ENCODE results near the gene SNX15.

- TF ChIP-seq CTCF (conservative IDR thresholded peaks at IDR 0.05; ENCODE audit: low read length) (no peak), EZH2phosphoT487 (IDR thresholded peaks at IDR 0.05; ENCODE audit: borderline replicate concordance) (no peak)
These were observed 7.4 kb upstream of the SNX15 start for GRCh38 chr11:65019824-65020223.

Measured in Loucy (cell line).